HepG2 (cell line): ENCODE data around the gene TAS2R40. TPM values are rescaled to one million over a fixed set of nuclear protein-coding genes. Genes with fewer than 3 reads are reported as not detected.
A peak's percentile ranks its signal among the peaks of the same experiment; 100 is the strongest.

Experiments
- ATAC-seq: fragments of 200-7000 bp; cut with Tn5 transposase; 3 replicates; pipeline ENCODE4 v1.9.1; 2020; ENCODE audit warnings: mild to moderate bottlenecking, moderate library complexity
- BruUV-seq: library from RNA; stranded (reverse); fragments of 400-500 nt; replicated peaks from 2 replicates; lab custom pipeline; 2021; lab: Mats Ljungman, UMichigan
- CTCF ChIA-PET: fragments of 300-600 bp; formaldehyde crosslinking; extraction: SDS; loops from one replicate; lab custom pipeline; 2021; ENCODE audit warnings: low total read pairs, inconsistent platforms, low intra/inter-chr PET ratio; lab: Yijun Ruan, JAX
- POLR2A ChIA-PET: fragments of 350-600 bp; sonication (Branson Sonifier 250); formaldehyde crosslinking; loops from one replicate; lab custom pipeline; 2020; ENCODE audit warnings: antibody characterized with exemption, inconsistent platforms; lab: Yijun Ruan, JAX
- DNase-seq: peaks from one replicate; pipeline ENCODE4 v3.0.0-alpha.2; 2015; ENCODE audit warnings: low spot score
- FAIRE-seq: peaks from 3 replicates; lab custom pipeline; 2011; peaks lifted over from hg19 to GRCh38; lab: Jason Lieb, UNC
- H2AFZ ChIP-seq: one replicate; pipeline ENCODE4 v1.6.1; 2011; ENCODE audit warnings: low read length, inconsistent platforms
- H3K27ac ChIP-seq: fragments of 300-600 bp; 3 replicates; pipeline ENCODE4 v1.8.0; 2011; ENCODE audit warnings: mixed run types, mild to moderate bottlenecking, mixed read lengths, low read length, inconsistent platforms; ENCODE audit not compliant: insufficient read depth; ENCODE audit errors: extremely low read length
- H3K27me3 ChIP-seq, 2 experiments: fragments of 200-600 bp in 1 of 2; 2 replicates in 1 of 2; 3 replicates in 1 of 2; pipeline versions ENCODE4 v1.6.0 to v1.8.0; 2011; ENCODE audit warnings: low read length in 2 of 2, mild to moderate bottlenecking in 2 of 2, moderate library complexity in 2 of 2, inconsistent platforms in 1 of 2; ENCODE audit not compliant: insufficient read depth in 2 of 2, control insufficient read depth in 1 of 2
- H3K36me3 ChIP-seq, 2 experiments: fragments of 200-600 bp in 1 of 2; replicated peaks in 1 of 2; 2 replicates in 1 of 2; 3 replicates in 1 of 2; pipeline versions ENCODE4 v1.5.1 to v1.8.0; 2011; ENCODE audit warnings: low read length in 2 of 2, inconsistent platforms in 1 of 2; ENCODE audit not compliant: insufficient read depth in 2 of 2, control insufficient read depth in 1 of 2
- H3K4me1 ChIP-seq: 2 replicates; pipeline ENCODE4 v1.5.1; 2012; ENCODE audit warnings: low read length, inconsistent platforms; ENCODE audit not compliant: insufficient read depth
- H3K4me2 ChIP-seq: 2 replicates; pipeline ENCODE4 v1.6.0; 2011; ENCODE audit warnings: low read depth, low read length, inconsistent platforms
- H3K4me3 ChIP-seq, 3 experiments: fragments of 200-600 bp in 1 of 3; sonication (generic), shearing (Covaris generic) in 1 of 3; replicated peaks in 1 of 3; 2 replicates each; pipeline ENCODE4 v1.5.1; 2011 to 2016; ENCODE audit warnings: low read length in 3 of 3, inconsistent platforms in 2 of 3, low read depth in 2 of 3, mild to moderate bottlenecking in 2 of 3, control low read depth in 1 of 3, mixed read lengths in 1 of 3; ENCODE audit not compliant: insufficient read depth in 1 of 3
- H3K79me2 ChIP-seq: one replicate; pipeline ENCODE4 v1.6.1; 2011; ENCODE audit warnings: low read length, inconsistent platforms; ENCODE audit not compliant: insufficient read depth
- H3K9ac ChIP-seq: 2 replicates; pipeline ENCODE4 v1.6.0; 2011; ENCODE audit warnings: mild to moderate bottlenecking, low read depth, low read length, inconsistent platforms; ENCODE audit not compliant: insufficient read depth
- H3K9me3 ChIP-seq: 2 replicates; pipeline ENCODE4 v1.5.1; 2012; ENCODE audit warnings: mild to moderate bottlenecking, low read length
- H4K20me1 ChIP-seq: 2 replicates; pipeline ENCODE4 v1.6.0; 2011; ENCODE audit warnings: inconsistent platforms, mild to moderate bottlenecking, low read length, moderate library complexity; ENCODE audit not compliant: insufficient read depth
- HNRNPL ChIP-seq: fragments of 200-400 bp; formaldehyde crosslinking; IDR thresholded peaks from 2 replicates; pipeline ENCODE4 v1.6.1; 2017; ENCODE audit warnings: mild to moderate bottlenecking, low read depth, low read length
- NFRKB ChIP-seq: fragments of 450-650 bp; IDR thresholded peaks from 2 replicates; pipeline ENCODE4 v1.6.1; 2017
- SRSF9 ChIP-seq: fragments of 200-400 bp; formaldehyde crosslinking; IDR thresholded peaks from 2 replicates; pipeline ENCODE4 v1.6.1; 2018; ENCODE audit warnings: borderline replicate concordance, mild to moderate bottlenecking, low read depth, low read length; ENCODE audit not compliant: insufficient read depth, poor library complexity, severe bottlenecking
- TRIM24 ChIP-seq: sonication (generic); formaldehyde crosslinking; IDR thresholded peaks from 2 replicates; pipeline ENCODE4 v1.8.0; 2022; ENCODE audit warnings: mild to moderate bottlenecking, missing genetic modification reagents
- WGBS: methylation state at CpG from one replicate; pipeline ENCODE4 v1.1.6; 2017; ENCODE audit warnings: low lambda C conversion rate; 5-methylcytosine and 5-hydroxymethylcytosine counted together
- in situ Hi-C: cut with HindIII; loops from 2 replicates; pipeline ENCODE4 v1.10.0; 2017; ENCODE audit warnings: low pct_unique_long_range_greater_than_20kb; ENCODE audit not compliant: extremely low pct_ligation_motif_present
- intact Hi-C: fragments of 100-400 bp; cut with micrococcal nuclease; formaldehyde crosslinking; loops from one replicate; pipeline ENCODE4 v1.10.0; 2022; ENCODE audit not compliant: unreplicated experiment
- polyA plus RNA-seq, 8 experiments: library from polyadenylated mRNA; depleted of rRNA in 3 of 8; stranded (reverse) in 7 of 8; unstranded in 1 of 8; fragments of >200 nt; fragmentation: Illumina TruSeq in 4 of 8; extraction: Trizol in 4 of 8; gene quantifications; 2 replicates each; pipeline versions ENCODE4 v1.2.1 to v1.2.3, GENCODE V29; 2011 to 2016; ENCODE audit warnings: low read depth in 4 of 8, missing spikeins in 1 of 8, mixed read lengths in 1 of 8; ENCODE audit not compliant: insufficient read depth in 1 of 8
- total RNA-seq, 5 experiments: library from RNA; depleted of rRNA; stranded (reverse); fragments of >200 nt; fragmentation: Illumina TruSeq; extraction: Trizol; gene quantifications; 2 replicates each; pipeline ENCODE4 v1.2.3, GENCODE V29; 2016; ENCODE audit warnings: low read depth in 1 of 5
- TF ChIP-seq, protein P1 (sequence below): sonication (generic); formaldehyde crosslinking; IDR thresholded peaks from 2 replicates; pipeline ENCODE4 v1.4.0; 2020; ENCODE audit warnings: missing genetic modification reagents
- TF ChIP-seq, protein P2 (sequence below): sonication (generic); formaldehyde crosslinking; IDR thresholded peaks from 2 replicates; pipeline ENCODE4 v1.9.0; 2021; ENCODE audit warnings: mild to moderate bottlenecking, missing genetic modification reagents
- TF ChIP-seq, protein P3 (sequence below): fragments of 450-650 bp; IDR thresholded peaks from 2 replicates; pipeline ENCODE4 v1.6.1; 2017

TAS2R40 gene
- total and polyA plus RNA-seq, 2 of the 13 experiments (the other 11 are each of a cell fraction or from before 2014, with no cell fraction given), result not detected

DNA sequence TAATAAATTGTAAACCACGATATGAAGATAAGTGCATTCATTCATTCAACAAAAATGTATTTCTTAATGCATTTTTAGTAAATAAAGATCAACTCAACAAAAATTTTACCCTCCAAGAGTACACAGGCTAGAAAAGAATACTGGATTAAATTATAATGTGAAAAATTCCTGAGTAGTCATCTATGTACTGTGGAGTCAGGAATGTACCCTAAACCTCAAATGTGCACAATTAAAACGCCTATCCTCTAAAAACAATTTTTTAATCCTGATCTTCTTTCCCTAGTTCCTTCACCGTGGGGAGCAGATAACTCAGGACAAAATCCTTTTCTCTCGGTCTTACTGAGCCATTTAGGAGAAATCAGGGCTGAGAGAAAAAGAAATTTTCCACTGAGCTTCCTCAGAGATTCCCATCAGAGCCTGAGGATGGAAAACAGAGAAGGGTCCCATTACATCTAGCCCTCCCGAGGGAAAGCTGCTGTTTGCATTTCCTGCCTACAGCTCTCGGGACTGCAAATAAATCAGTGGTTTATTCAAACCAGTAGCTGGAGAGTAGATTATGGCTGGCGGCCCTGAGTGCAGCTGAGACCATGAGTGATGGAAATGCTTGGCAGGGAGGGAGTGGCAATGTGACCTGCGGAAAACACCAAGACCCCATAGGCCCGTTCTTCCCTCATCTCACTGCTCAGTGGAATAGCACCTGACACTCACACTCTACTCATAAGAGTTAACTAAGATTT is 7.4 kb downstream of the TAS2R40 start (continued):
- TF ChIP-seq SRSF9, result no peak
- TF ChIP-seq, protein P1, sequence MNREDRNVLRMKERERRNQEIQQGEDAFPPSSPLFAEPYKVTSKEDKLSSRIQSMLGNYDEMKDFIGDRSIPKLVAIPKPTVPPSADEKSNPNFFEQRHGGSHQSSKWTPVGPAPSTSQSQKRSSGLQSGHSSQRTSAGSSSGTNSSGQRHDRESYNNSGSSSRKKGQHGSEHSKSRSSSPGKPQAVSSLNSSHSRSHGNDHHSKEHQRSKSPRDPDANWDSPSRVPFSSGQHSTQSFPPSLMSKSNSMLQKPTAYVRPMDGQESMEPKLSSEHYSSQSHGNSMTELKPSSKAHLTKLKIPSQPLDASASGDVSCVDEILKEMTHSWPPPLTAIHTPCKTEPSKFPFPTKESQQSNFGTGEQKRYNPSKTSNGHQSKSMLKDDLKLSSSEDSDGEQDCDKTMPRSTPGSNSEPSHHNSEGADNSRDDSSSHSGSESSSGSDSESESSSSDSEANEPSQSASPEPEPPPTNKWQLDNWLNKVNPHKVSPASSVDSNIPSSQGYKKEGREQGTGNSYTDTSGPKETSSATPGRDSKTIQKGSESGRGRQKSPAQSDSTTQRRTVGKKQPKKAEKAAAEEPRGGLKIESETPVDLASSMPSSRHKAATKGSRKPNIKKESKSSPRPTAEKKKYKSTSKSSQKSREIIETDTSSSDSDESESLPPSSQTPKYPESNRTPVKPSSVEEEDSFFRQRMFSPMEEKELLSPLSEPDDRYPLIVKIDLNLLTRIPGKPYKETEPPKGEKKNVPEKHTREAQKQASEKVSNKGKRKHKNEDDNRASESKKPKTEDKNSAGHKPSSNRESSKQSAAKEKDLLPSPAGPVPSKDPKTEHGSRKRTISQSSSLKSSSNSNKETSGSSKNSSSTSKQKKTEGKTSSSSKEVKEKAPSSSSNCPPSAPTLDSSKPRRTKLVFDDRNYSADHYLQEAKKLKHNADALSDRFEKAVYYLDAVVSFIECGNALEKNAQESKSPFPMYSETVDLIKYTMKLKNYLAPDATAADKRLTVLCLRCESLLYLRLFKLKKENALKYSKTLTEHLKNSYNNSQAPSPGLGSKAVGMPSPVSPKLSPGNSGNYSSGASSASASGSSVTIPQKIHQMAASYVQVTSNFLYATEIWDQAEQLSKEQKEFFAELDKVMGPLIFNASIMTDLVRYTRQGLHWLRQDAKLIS (CRISPR knock-in tag), result no peak

DNA sequence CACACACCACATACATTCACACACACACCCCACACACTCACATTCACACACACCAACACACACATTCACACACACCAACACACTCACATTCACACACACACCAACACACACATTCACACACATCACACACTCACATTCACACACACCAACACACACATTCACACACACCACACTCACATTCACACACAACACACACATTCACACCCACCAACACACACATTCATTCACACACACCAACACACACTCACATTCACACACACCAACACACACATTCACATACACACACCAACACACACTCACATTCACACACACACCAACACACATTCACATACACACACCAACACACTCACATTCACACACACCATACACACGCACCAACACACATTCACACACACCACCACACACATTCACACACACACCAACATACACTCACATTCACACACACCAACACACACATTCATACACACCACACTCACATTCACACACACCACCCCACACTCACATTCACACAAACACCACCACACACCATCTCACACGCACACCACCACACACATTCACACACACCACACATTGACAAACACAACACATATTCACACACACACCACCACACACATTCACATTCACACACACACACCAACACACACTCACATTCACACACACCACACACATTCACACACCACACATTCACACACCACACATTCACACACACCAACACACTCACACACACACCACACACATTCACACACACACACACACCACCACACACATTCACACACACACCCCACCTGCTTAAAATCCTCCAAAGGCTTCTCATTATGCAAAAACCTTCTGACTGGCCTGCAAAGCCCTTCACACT is 9.0 kb downstream of the TAS2R40 start:
- Histone ChIP-seq H3K4me2 (no peak overlapping the region), H3K36me3 (no peaks in the 10 kb centered on the region), H3K4me3 (no peak overlapping the region), H3K27ac (no peak overlapping the region), H3K79me2 (no peaks in the 10 kb centered on the region), H4K20me1 (no peaks in the 10 kb centered on the region), H2AFZ (no peak overlapping the region), H3K9me3 (no peaks in the 10 kb centered on the region), H3K9ac (no peak overlapping the region), H3K27me3 (0 out of 5 replicates have a peak, but pooled peaks cover 0 to 1% of the 10 kb centered on the region in 2 experiments), H3K4me1 (no peaks in the 10 kb centered on the region)
- BruUV-seq, result no TSS peak
- in situ Hi-C loops, result no loop called here
- ChIA-PET POLR2A (no interaction called here), CTCF (no interaction called here)
- no peak for ATAC-seq
- TF ChIP-seq NFRKB (peak; percentile 2; the same call in 1 of the 2 replicates), TRIM24 (CRISPR knock-in tag) (no peak), HNRNPL (0 out of 2 replicates have a peak, but pooled peaks have one; percentile 44)
- TF ChIP-seq, protein P2, sequence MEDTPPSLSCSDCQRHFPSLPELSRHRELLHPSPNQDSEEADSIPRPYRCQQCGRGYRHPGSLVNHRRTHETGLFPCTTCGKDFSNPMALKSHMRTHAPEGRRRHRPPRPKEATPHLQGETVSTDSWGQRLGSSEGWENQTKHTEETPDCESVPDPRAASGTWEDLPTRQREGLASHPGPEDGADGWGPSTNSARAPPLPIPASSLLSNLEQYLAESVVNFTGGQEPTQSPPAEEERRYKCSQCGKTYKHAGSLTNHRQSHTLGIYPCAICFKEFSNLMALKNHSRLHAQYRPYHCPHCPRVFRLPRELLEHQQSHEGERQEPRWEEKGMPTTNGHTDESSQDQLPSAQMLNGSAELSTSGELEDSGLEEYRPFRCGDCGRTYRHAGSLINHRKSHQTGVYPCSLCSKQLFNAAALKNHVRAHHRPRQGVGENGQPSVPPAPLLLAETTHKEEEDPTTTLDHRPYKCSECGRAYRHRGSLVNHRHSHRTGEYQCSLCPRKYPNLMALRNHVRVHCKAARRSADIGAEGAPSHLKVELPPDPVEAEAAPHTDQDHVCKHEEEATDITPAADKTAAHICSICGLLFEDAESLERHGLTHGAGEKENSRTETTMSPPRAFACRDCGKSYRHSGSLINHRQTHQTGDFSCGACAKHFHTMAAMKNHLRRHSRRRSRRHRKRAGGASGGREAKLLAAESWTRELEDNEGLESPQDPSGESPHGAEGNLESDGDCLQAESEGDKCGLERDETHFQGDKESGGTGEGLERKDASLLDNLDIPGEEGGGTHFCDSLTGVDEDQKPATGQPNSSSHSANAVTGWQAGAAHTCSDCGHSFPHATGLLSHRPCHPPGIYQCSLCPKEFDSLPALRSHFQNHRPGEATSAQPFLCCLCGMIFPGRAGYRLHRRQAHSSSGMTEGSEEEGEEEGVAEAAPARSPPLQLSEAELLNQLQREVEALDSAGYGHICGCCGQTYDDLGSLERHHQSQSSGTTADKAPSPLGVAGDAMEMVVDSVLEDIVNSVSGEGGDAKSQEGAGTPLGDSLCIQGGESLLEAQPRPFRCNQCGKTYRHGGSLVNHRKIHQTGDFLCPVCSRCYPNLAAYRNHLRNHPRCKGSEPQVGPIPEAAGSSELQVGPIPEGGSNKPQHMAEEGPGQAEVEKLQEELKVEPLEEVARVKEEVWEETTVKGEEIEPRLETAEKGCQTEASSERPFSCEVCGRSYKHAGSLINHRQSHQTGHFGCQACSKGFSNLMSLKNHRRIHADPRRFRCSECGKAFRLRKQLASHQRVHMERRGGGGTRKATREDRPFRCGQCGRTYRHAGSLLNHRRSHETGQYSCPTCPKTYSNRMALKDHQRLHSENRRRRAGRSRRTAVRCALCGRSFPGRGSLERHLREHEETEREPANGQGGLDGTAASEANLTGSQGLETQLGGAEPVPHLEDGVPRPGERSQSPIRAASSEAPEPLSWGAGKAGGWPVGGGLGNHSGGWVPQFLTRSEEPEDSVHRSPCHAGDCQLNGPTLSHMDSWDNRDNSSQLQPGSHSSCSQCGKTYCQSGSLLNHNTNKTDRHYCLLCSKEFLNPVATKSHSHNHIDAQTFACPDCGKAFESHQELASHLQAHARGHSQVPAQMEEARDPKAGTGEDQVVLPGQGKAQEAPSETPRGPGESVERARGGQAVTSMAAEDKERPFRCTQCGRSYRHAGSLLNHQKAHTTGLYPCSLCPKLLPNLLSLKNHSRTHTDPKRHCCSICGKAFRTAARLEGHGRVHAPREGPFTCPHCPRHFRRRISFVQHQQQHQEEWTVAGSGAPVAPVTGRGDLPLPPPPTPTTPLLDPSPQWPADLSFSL, result peak; percentile 30
- TF ChIP-seq, protein P3, sequence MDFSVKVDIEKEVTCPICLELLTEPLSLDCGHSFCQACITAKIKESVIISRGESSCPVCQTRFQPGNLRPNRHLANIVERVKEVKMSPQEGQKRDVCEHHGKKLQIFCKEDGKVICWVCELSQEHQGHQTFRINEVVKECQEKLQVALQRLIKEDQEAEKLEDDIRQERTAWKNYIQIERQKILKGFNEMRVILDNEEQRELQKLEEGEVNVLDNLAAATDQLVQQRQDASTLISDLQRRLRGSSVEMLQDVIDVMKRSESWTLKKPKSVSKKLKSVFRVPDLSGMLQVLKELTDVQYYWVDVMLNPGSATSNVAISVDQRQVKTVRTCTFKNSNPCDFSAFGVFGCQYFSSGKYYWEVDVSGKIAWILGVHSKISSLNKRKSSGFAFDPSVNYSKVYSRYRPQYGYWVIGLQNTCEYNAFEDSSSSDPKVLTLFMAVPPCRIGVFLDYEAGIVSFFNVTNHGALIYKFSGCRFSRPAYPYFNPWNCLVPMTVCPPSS, result peak; percentile 53
- intact Hi-C loops, result no loop called here
- DNase-seq, result no peak
- WGBS, result 16% methylated on average over 2 of the region's 2 CpGs
- peak; percentile 28 for FAIRE-seq
